Gastrocnemius medialis (tissue), 4 donors: ENCODE data around the gene SPATS2L. TPM values are rescaled to one million over a fixed set of nuclear protein-coding genes. Genes with fewer than 3 reads are reported as not detected.

ENCODE experiments used
- ATAC-seq, 2 donors: fragments of 150-250 bp; one replicate each; pipeline ENCODE4 v1.9.1; 2016
- DNase-seq, 2 donors: peaks; one replicate each; pipeline ENCODE4 v3.0.0-alpha.2; 2019
- H3K27ac ChIP-seq, 4 donors: fragments of 200-600 bp; sonication (generic); 1 replicate in 1 of 4; 2 replicates in 3 of 4; pipeline ENCODE4 v1.5.1; 2016 to 2018; ENCODE audit warnings: mild to moderate bottlenecking in 2 of 4, moderate library complexity in 1 of 4
- H3K27me3 ChIP-seq, 3 donors: fragments of 200-600 bp; sonication (generic) in 2 of 3; 1 replicate in 1 of 3; 2 replicates in 2 of 3; pipeline versions ENCODE4 v1.5.1 to v1.6.0; 2016 to 2019; ENCODE audit warnings: mild to moderate bottlenecking in 1 of 3, moderate library complexity in 1 of 3
- H3K36me3 ChIP-seq, 2 donors: fragments of 200-600 bp; sonication (generic) in 1 of 2; one replicate each; pipeline ENCODE4 v1.5.1; 2017 to 2018
- H3K4me1 ChIP-seq, 2 donors: fragments of 200-600 bp; sonication (generic) in 1 of 2; one replicate each; pipeline ENCODE4 v1.5.1; 2016 to 2017; ENCODE audit warnings: mild to moderate bottlenecking in 2 of 2
- H3K4me3 ChIP-seq, 4 donors: fragments of 200-600 bp; sonication (generic) in 3 of 4; 1 replicate in 1 of 4; 2 replicates in 3 of 4; pipeline ENCODE4 v1.5.1; 2016 to 2019; ENCODE audit warnings: mild to moderate bottlenecking in 2 of 4
- H3K9me3 ChIP-seq, 3 donors: fragments of 200-600 bp; sonication (generic) in 2 of 3; 1 replicate in 1 of 3; 2 replicates in 2 of 3; pipeline ENCODE4 v1.5.1; 2016 to 2019
- CTCF ChIP-seq, 5 experiments: fragments of 450-650 bp in 3 of 5; fragments of 200-600 bp in 2 of 5; sonication (generic) in 2 of 5; IDR thresholded peaks in 4 of 5; conservative IDR thresholded peaks in 1 of 5; 1 replicate in 4 of 5; 2 replicates in 1 of 5; pipeline ENCODE4 v1.5.1; 2016 to 2019; ENCODE audit warnings: antibody characterized with exemption in 5 of 5, mild to moderate bottlenecking in 3 of 5, moderate library complexity in 3 of 5
- POLR2A ChIP-seq, 2 donors: fragments of 450-650 bp; IDR thresholded peaks; one replicate each; pipeline ENCODE4 v1.6.1; 2017; ENCODE audit warnings: antibody characterized with exemption in 2 of 2, mild to moderate bottlenecking in 2 of 2, moderate library complexity in 2 of 2
- in situ Hi-C, 4 donors: fragments of 200-750 bp; cut with MboI; loops; one replicate each; pipeline versions ENCODE4 v1.15.0 to v1.8.0; 2017; ENCODE audit warnings: low sequenced_read_pairs in 4 of 4
- intact Hi-C: fragments of 100-400 bp; cut with DNase I; formaldehyde crosslinking; loops from one replicate; pipeline ENCODE4 v1.15.1; 2023; ENCODE audit warnings: low total_unique reads
- total RNA-seq, 4 donors: library from RNA; depleted of rRNA; stranded (reverse); fragments of >200 nt; gene quantifications; one replicate each; pipeline versions ENCODE4 v1.1.0 to v1.2.3, GENCODE V29; 2016

The SPATS2L gene
- total RNA-seq, 4 donors from 2014 or later = 34.0 to 74.2 (median 52.3) TPM

- intact Hi-C loops = loop anchor here (5.0 kb wide), 1 partner anchor 738 kb away; the partner anchor contains the start of gene CFLAR
- ATAC-seq = no peak
- H3K27ac ChIP-seq = peak overlapping the region in 1 of 4 donors; percentile 85
- H3K4me1 ChIP-seq = peaks cover 49 to 62% of the 10 kb centered on the region in 2 donors
- no peaks in the 10 kb centered on the region for H3K27me3 ChIP-seq
- TF ChIP-seq POLR2A (IDR thresholded peaks at IDR 0.05) (no peak), CTCF (IDR thresholded peaks at IDR 0.05 in 4 of 5, conservative IDR thresholded peaks at IDR 0.05 in 1 of 5) (no peak)
- DNase-seq = no peak
- H3K4me3 ChIP-seq = no peak overlapping the region
- in situ Hi-C loops = loop anchor here in 1 of 4 donors (10.0 kb wide), 1 partner anchor 65 kb away; no protein-coding TSS in a partner anchor
- no peaks in the 10 kb centered on the region for H3K9me3 ChIP-seq
- no peaks in the 10 kb centered on the region for H3K36me3 ChIP-seq
Measured at GRCh38 chr2:200379481-200380090, 73.1 kb downstream of the SPATS2L start.

- in situ Hi-C loops (no loop called here), intact Hi-C loops (no loop called here)
- no peaks in the 10 kb centered on the region for H3K9me3 ChIP-seq
- H3K4me1 ChIP-seq = peaks cover 44 to 57% of the 10 kb centered on the region in 2 donors
- no peaks in the 10 kb centered on the region for H3K27me3 ChIP-seq
- no peak for TF ChIP-seq POLR2A (IDR thresholded peaks at IDR 0.05)
- no peak for TF ChIP-seq CTCF (IDR thresholded peaks at IDR 0.05 in 4 of 5, conservative IDR thresholded peaks at IDR 0.05 in 1 of 5)
- no peak overlapping the region for H3K4me3 ChIP-seq
- no peak for ATAC-seq
- no peaks in the 10 kb centered on the region for H3K36me3 ChIP-seq
- H3K27ac ChIP-seq = no peak overlapping the region
- DNase-seq = no peak
Measured at GRCh38 chr2:200380091-200380561, 73.6 kb downstream of the SPATS2L start.

GRCh38 chr2:200380833-200381542 is 74.5 kb downstream of the SPATS2L start:
- peaks cover 36 to 48% of the 10 kb centered on the region in 2 donors for H3K4me1 ChIP-seq
- H3K27ac ChIP-seq = no peak overlapping the region
- no peak overlapping the region for H3K4me3 ChIP-seq
- TF ChIP-seq CTCF (IDR thresholded peaks at IDR 0.05 in 4 of 5, conservative IDR thresholded peaks at IDR 0.05 in 1 of 5) (no peak), POLR2A (IDR thresholded peaks at IDR 0.05) (no peak)
- in situ Hi-C loops (no loop called here), intact Hi-C loops (no loop called here)
- DNase-seq = no peak
- H3K36me3 ChIP-seq = no peaks in the 10 kb centered on the region
- no peaks in the 10 kb centered on the region for H3K27me3 ChIP-seq
- H3K9me3 ChIP-seq = no peaks in the 10 kb centered on the region
- ATAC-seq = no peak

- in situ Hi-C loops = no loop called here
- ATAC-seq = no peak
- Histone ChIP-seq H3K4me1 (peaks cover 21 to 35% of the 10 kb centered on the region in 2 donors), H3K27me3 (no peaks in the 10 kb centered on the region), H3K4me3 (peak overlapping the region in 2 of 4 donors; percentile 29 to 32), H3K36me3 (no peaks in the 10 kb centered on the region), H3K9me3 (no peaks in the 10 kb centered on the region), H3K27ac (peak overlapping the region in 3 of 4 donors; percentile 36 to 62 (median 44))
- no peak for TF ChIP-seq POLR2A (IDR thresholded peaks at IDR 0.05)
- TF ChIP-seq CTCF (IDR thresholded peaks at IDR 0.05 in 4 of 5, conservative IDR thresholded peaks at IDR 0.05 in 1 of 5) = no peak
- DNase-seq = no peak
- intact Hi-C loops = no loop called here
Measured at GRCh38 chr2:200382874-200383273, 76.4 kb downstream of the SPATS2L start.
